NCI-H2171 (cell line): ENCODE data around the gene ARSI.

Experiments used
- DNase-seq: peaks from one replicate; lab custom pipeline; 2025; lab: John Stamatoyannopoulos, UW

The ARSI gene

DNA sequence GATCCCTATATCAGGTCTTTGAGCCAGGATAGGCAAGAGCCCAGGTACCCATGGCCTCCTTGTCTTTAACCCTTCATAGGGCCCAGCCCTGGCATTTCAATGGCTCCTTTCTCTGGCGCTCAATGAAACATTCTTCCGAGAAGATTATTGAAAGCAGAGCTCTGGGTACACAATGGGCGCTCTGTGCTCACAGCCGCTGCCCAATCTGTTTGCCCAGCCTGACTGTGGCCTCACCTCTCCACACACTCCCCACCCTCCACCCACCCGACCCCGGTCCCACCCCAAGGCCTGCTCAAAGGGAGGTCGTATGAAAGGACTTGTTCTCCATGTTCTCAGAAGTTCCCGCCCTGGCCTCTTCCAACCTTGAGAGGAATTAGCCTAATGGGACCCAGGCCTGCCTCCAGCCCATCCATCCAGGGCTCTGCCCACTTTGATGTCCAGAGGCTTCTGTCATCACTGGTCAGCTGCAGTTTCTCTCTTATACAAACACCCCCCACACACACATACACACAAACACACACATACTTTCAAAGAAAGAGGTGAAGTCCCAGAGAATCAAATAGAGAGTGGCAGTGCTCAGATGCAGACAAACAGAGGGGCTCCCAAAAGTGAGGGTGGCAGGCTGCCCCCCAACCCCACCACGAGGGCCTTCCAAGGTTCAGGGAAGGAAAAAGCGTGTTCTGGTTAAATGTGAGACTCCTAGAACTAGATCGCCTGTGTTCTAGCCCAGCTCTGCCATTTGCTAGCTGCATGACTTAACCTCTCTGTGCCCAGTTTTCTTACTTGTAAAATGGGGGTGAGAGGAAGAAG is 5.1 kb upstream of the ARSI start:
- no peak for DNase-seq

GRCh38 chr5:150306775-150307174 is 4.1 kb upstream of the ARSI start:
- no peak for DNase-seq

GRCh38 chr5:150305557-150305956 is 2.9 kb upstream of the ARSI start:
- DNase-seq, result no peak

GRCh38 chr5:150305095-150305494 is 2.4 kb upstream of the ARSI start:
- DNase-seq, result no peak

DNA sequence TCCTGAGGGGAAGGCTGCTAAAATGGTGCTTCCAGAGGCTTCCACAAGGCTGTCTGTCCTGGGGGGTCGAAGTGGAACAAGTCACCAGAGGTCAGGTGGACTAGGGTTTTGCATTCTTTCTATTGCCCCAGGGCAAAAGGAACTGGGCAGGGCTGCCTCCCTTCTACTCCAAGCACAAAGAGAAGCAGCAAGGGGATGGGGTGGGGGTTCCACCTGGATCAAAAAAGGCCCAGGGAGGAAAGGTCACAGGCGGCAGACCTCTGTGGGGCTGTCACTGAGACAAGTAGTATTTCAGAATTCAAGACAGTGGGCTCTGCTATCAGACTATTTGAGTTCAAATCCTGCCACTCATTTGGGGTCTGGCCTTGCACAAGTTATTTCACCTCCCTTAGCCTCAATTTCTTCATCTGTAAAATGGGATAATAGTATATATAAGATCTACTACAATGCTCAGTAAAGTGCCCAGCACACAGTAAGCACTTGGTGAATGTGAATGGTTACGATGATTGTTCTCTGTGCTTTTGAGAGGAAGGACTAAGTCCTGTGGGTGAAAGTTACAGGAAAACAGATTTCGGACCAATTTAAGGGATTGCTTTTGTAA is 1.9 kb upstream of the ARSI start:
- no peak for DNase-seq

- no peak for DNase-seq
Observed at GRCh38 chr5:150303660-150304386, 1.1 kb upstream of the ARSI start.

DNA sequence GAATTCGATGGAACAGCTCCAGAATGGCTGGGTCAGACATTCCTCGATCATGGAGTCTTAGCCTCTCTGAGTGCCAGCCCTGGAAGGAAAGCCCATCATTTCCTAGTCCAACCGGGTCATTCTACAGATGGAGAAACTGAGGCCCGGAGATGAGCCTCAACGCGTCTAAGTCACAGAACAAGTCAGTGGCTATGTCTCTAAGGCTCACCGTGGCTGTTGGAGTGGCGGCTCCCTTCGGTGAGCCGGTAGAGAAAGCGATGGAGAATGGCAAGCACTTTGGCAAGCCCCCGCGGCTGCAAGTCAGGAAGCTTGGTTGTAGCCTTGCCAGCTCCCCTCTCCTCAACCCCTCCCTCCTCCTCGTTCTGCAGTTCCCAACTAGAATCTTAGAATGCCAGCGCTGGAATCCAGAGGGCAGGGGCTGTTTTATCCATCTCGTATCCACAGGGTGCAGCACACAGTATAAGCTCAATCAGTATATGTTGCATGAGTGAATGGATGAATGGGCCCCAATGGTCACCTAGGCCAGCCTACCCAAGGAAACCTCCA is 438 bp upstream of the ARSI start:
- no peak for DNase-seq

- no peak for DNase-seq
Observed at GRCh38 chr5:150301901-150302300, 804 bp downstream of the ARSI start.

DNA sequence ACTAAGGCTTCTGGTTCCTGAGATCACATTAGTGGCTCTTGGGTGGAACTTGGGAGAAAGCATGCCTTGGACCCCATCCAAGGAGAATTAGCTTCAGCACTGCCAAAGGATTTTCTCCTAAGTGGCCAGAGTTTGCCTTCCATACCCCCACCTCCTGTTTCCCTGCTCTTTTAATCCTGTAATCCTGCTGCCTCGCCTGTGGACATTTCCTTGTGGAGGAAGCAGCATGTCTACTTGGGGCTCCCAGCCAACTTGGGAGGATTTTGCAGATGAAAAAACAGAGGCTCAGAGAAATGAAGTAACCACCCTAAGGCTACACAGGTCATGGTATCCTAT is 1.6 kb downstream of the ARSI start:
- DNase-seq, result no peak

DNA sequence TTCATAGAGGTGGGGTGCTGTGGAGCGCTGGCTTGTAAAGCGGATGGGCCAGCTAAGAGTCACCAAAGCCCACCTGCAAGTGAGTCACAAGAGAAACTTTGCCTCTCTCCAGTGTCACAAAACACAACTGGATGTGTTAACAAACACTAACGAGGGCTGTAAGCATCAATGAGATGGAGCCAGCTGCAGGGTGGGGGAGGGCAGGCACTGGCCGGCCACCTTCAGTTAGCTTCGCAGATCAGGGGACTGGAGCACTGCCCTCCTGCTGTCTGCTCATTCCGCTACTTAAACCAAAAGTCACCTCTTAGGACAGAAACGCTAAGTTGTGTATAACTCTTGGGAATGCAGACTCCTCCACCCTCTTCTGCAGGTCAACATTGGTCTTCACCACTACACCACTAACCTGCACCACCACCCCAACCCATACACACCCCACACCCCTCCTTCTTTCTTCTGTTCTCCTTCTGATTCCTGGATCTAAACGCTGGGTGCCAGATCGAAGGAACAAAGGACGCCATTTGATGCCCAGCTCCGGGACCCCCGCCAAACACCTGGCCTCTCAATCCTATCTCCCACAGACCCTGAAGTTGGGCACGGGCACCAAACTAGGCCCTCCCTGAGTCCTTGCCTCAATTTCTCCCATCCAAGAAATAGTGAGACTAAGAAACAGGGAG is 2.1 kb downstream of the ARSI start:
- DNase-seq, result no peak

DNA sequence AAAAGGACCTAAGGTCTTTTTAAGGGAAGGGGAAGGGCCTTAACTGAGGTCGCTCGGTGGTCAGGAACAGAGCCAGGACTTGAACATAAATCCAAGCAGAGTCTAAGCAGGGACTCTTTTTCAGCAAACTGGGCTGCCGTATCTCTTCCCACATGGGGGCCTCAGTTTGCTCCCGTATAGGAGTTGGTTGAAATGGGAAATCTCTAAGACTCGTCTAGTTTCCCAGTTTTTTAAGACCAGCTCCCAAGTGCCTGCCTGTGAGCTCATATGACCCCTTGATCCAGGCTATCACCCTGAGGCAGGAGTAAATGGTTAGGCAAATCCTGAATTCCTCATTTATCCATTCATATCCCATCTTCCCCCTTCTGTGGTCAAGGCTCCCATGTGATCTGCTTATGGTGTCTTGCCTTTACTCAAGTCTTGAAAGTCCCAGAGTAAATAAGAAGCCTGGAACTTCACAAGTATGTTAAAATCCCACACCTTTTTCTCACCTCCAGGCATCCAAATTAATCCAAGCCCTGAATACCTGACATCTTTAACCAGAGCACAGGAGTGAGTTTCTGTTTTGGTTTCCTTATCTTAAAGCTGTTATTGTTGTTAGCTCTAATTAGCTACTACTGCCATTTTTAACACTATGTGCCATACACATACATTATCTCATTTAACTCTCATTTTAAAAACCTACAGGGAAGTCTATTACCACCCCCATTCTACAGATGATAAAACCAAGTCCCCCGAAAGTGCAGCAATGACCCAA is 3.0 kb downstream of the ARSI start:
- no peak for DNase-seq

DNA sequence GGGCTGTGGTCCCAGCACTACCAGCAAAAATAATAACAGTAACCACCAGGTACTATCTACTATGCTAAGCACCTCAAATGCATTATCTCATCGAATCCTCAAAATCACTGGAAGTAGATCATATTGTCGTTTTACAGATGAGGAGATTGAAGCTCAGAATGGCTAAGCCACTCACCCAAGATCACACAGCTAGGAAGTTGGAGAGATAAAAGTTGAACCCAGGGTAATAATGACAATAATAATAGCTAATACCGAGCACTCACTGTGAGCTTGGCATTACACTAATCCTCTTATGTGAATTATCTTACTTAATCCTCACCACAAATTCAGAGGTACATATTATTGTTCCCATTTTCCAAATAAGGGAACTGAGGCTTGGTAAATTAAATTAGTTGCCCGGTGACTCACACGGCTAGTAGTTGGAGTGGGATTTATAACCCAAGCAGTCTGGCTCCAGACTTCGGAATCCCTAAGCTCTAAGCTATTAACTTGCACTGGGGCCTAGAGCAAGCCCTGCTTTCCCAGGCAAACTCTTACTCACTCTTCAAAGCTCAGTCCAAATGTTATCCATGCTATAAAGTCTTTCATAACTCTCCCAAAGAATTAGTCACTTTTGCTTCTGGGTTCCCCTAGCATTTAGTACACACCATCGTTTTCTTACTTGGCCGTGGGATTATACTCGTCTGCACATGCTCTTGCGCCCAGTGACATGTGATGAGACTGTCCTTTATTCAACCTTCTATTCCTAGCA is 3.8 kb downstream of the ARSI start:
- no peak for DNase-seq

DNA sequence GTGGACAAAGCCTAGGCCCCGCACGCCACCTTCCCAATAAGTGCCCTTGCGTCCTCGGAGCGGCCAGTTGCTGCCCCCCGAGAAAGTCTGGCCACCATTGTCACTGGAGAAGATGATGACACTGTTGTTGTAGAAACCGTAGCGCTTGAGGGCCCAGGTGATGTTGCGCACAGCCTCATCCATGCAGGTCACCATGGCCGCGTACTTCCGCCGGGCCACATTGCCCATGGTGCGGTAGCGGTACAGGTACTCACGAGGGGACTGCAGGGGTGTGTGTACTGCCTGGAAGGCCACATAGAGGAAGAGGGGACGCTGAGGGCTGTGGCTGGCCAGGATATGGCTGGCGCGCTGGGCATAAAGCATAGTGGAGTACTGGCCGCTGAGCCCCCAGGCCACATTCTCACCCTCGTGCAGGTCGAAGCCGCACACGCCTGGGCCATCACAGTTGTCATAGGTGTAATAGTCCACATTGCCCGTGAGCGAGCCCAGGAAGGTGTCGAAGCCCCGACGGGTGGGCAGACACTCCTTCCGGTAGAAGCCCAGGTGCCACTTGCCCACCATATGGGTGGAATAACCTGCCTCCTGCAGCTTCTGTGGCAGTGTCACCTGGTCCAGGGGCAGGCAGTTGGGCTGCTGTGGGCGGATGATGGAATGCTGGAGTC is 4.6 kb downstream of the ARSI start:
- DNase-seq, result no peak

GRCh38 chr5:150297236-150297890 is 5.3 kb downstream of the ARSI start:
- DNase-seq, result no peak

GRCh38 chr5:150296496-150296895 is 6.2 kb downstream of the ARSI start:
- no peak for DNase-seq

DNA sequence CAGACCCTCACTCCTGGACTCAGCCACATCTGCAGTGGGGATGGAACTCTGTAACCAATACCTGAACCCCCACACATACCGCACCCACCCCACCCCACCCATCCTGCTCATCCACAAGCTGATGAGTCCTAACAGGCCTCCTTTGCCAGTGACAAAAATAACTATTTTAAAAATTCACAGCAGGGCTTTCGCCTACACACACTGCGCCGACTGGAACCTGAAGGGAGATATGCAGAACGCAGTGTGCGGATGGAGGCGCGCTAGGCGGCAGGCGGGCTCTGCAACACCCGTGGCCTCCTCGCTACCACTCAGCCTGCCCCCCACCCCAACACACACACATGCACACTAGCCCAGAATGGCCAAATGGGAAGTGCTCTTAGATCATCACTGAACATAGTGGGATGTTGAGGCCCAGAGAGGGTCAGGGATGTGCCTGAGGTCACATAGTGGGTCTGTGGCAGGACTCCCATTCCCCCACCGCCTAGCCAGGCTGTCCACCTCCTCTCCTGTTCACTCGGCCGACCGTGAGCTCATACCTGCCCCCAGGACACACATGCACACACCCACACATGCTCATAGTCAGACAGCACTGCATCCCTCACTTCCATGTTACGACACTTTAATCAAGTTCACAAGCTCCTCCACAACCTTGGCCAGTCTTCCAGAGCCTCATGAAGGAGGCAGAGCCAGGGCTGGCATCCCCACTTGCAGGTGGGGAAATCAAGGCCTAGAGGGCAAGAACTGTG is 6.8 kb downstream of the ARSI start:
- no peak for DNase-seq

DNA sequence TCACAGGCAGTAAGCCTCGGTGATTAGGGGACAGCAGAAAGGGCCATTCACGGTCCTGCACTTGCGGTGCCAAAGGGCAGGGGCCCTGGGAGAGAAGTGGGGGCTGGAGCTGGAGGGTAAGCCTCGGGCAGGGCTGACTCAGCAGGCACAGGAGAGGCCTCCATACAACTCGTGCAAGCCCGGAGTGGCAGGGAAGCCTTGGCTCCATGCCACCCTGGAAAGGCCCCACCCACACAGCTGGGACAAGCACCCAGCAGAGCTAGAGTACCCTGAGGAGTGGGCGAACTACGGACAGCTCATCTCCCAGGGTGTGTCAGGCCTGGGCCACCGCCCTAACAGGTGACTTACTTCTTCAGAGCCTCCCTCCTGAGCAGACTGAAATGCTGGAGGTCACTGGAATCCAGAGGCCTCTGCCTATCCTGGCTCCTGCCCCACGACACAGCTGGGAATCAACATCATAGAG is 7.5 kb downstream of the ARSI start:
- no peak for DNase-seq

GRCh38 chr5:150294551-150295071 is 8.1 kb downstream of the ARSI start:
- DNase-seq, result no peak
